ENCODE results near the gene KYNU.
"Not testable (repeated sequence)": the region's sequence is repeated elsewhere in the genome, so short reads cannot be mapped to it uniquely, and the experiment has no call there.

The KYNU gene

GRCh38 chr2:142872882-142873724 lies 4.4 kb upstream of the KYNU start:
- FAIRE-seq: no peak

- FAIRE-seq: no peak
Observed at GRCh38 chr2:142873831-142874287, 3.6 kb upstream of the KYNU start.

- no peak for FAIRE-seq
Observed at GRCh38 chr2:142874293-142874814, 3.1 kb upstream of the KYNU start.

GRCh38 chr2:142875010-142875409 lies 2.5 kb upstream of the KYNU start:
- no peak for FAIRE-seq

GRCh38 chr2:142875652-142876051 lies 1.8 kb upstream of the KYNU start:
- FAIRE-seq: no peak

- no peak for FAIRE-seq
Observed at GRCh38 chr2:142876423-142876822, 1.0 kb upstream of the KYNU start.

- FAIRE-seq: no peak
Observed at GRCh38 chr2:142878031-142878678, 691 bp downstream of the KYNU start.

- FAIRE-seq: no peak
Observed at GRCh38 chr2:142879151-142879550, 1.7 kb downstream of the KYNU start.

- FAIRE-seq: no peak
Observed at GRCh38 chr2:142880279-142880678, 2.8 kb downstream of the KYNU start.

GRCh38 chr2:142881619-142882018 lies 4.2 kb downstream of the KYNU start:
- no peak for FAIRE-seq

- FAIRE-seq: not testable (repeated sequence)
Observed at GRCh38 chr2:142882500-142882899, 5.0 kb downstream of the KYNU start.

GRCh38 chr2:142883526-142883925 lies 6.1 kb downstream of the KYNU start:
- FAIRE-seq: no peak

GRCh38 chr2:142885543-142885942 lies 8.1 kb downstream of the KYNU start:
- FAIRE-seq: no peak

GRCh38 chr2:142892715-142893114 lies 15.3 kb downstream of the KYNU start:
- FAIRE-seq: no peak

GRCh38 chr2:142893241-142893640 lies 15.8 kb downstream of the KYNU start:
- no peak for FAIRE-seq

GRCh38 chr2:142897807-142898206 lies 20.3 kb downstream of the KYNU start:
- no peak for FAIRE-seq

GRCh38 chr2:142900327-142900726 lies 22.9 kb downstream of the KYNU start:
- FAIRE-seq: not testable (repeated sequence)

GRCh38 chr2:142901780-142902179 lies 24.3 kb downstream of the KYNU start:
- FAIRE-seq: no peak

GRCh38 chr2:142903726-142904125 lies 26.3 kb downstream of the KYNU start:
- FAIRE-seq: not testable (repeated sequence)

GRCh38 chr2:142907653-142908052 lies 30.2 kb downstream of the KYNU start:
- FAIRE-seq: no peak

- no peak for FAIRE-seq
Observed at GRCh38 chr2:142914507-142915313, 37.2 kb downstream of the KYNU start.

- FAIRE-seq: no peak
Observed at GRCh38 chr2:142915502-142915901, 38.0 kb downstream of the KYNU start.

- no peak for FAIRE-seq
Observed at GRCh38 chr2:142918624-142919023, 41.2 kb downstream of the KYNU start.

Data from G401.6 (cell line).